ENCODE data around the gene EXOC6.
"Not testable (repeated sequence)": the region's sequence is repeated elsewhere in the genome, so short reads cannot be mapped to it uniquely, and the experiment has no call there.

Gene EXOC6

DNA sequence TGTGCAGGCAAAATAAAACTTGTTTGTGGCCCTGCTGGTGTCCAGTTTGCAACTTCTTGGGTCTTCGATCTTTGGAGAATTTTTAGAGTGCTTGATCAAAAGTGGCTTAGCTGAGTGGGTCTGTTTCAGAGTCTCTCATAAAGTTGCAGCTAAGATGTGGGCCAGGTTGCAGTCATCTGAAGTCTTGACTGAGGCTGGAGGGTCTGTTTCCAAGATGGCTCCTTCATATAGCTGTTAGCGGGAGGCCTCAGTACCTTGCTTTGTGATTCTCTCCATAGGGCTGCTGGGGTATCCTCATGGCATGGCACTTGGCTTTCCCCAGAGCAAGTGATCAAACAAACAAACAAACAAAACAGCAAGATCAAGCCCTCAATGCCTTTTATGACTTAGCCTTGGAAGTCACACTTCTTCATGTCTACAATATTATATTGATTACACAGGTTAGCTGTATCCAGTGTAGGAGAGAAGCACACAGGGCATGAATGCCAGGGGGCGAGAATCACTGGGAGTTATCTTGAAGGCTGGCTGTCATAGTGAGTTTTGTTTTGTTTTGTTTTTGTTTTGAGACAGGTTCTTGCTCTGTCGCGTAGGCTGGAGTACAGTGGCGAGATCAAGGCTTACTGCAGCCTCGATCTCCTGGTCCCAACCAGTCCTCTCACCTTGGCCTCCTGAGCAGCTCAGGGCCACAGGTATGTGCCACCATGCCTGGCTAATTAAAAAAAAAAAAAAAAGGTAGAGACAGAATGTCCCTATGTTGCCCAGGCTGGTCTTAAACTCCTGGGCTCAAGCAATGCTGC is 235.6 kb downstream of the EXOC6 start:
- no peak for DNase-seq

DNA sequence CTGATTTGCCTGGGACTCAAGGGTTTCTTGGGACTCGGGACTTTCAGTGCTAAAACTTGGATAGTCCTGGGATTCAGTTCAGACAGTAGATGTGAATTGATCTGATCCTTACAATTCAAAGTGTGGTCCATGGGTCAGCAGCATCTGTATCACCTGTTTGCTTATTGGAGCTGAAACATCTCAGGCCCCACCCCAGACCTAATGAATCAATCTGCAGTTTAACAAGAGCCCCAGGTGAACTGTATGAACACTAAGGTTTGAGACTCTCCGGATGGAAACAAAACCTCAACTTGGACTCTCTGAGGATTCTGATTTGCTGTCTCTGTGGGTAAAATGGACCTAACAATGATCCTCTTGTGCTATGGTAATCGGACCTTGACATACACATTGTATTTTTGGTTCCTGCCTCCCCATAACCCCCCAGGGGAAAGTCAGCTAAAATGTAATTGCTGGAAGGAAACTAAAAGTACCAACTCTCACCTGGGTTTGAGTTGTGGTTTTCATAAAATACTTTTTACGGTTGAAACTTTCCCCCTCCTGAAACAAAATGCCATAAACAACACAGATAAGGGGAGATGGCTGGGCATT is 237.0 kb downstream of the EXOC6 start:
- DNase-seq = no peak

DNA sequence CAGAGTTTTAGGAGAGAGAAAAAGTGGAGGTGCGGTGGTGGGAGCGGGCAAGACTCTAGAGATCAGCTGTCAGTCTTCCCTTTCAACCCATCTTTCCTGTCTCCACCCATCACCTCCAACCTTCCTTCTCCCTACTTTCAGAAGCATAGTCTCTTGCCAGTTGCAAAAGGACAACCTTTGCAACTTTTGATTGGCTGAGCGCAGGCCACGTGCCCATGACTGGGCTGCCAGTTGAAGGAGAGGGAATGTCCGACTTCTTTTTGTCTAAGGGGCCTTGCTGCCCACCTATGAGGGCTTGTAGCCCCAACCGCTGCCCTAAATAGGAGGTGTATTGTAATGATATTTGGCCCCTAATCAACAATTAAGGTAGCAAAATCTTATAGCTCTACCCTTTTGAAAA is 238.0 kb downstream of the EXOC6 start:
- DNase-seq = no peak

- no peak for DNase-seq
Observed at GRCh38 chr10:93087846-93088245, 239.5 kb downstream of the EXOC6 start.

- DNase-seq = no peak
Observed at GRCh38 chr10:93088466-93088865, 240.1 kb downstream of the EXOC6 start.

DNA sequence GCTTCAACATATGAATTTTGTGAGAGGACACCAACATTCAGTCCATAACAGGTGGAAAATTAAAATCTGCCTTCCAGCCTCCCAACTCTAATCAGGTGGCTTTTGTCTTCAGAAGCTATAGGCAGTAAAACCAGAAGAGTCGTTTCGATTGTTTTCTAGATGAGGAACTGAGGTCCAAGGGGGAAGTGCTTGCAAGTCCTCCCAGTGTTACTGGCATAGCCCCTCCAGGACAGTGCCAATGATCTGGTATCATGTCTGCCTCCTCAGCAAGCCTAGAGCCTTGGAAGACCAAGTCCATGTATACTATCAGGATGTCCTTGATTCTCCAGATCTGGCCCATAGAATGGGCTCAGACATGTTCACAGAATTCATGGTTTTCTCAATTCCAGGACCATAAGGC is 242.3 kb downstream of the EXOC6 start:
- no peak for DNase-seq

DNA sequence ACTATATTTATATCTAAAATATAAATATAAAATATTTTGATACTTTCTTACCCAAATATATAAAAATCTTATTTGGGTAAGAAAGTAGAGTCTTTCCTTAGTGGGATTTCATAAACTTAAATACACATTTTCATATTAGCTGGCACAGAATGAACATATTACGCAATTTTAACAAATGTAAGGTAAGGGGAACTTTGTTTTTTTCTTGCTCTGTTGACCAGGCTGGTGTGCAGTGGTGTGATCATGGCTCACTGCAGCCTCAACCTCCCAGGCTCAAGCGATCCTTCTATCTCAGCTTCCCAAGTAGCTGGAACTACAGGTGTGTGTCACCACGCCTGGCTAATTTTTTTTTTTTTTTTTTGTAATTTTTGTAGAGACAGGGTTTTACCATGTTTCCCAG is 243.6 kb downstream of the EXOC6 start:
- DNase-seq = no peak

DNA sequence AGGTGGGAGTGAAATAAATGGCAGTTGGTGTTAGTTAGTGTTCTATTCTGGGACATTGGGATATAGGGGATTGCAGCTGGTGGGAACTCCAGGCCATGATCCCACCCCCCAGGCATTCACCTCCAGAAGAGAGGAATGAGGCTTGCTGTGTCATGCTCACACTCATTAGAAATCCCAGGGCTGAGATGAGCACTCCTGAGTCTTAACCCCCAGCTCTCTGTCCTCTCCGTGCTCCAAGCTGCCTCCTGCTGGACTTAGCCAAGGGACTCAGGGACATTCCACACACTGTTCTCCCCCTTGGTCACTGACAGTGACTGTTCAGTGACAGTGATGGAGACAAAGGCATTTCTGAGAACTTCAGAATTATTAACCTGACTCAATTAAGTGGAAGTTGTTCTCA is 246.9 kb downstream of the EXOC6 start:
- no peak for DNase-seq

DNA sequence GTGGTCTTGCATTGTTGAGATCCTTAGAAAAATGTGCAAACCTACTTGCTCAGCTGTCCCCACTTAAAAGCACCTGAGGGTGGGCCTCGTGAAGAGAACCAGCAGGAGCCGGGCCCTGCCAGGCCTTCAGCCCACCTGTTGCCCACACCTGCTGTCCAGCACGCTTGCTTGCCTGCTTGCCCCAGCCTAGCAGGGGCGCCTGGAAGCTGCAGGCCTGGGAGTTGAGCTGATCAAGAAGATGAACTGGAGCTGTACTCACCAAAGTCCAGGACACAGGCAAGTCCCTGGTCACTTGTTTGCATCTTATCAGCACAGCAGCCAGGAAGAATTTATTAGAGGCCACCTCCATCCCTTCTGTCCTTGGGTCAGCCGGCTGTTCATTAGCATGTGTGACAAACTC is 248.6 kb downstream of the EXOC6 start:
- DNase-seq = no peak

DNA sequence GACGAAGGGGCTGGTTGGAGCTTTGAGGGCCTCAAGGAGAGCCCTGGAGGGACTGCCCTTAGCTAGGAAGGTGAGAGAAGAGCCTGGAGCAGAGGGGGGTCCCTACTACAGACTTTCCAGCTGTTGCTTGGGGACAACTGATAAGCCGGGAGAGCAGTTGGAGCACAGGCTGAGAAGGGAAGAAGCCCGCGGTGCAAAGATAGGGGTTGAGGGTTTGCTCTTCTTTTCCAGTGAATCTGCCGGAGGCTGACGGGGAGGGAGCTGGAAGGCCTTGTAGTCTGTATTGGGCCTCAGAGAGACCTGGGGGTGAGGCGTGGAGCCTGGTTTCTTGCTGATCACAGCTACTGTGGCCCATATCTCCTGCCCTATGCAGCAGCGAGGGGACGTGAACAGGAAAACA is 249.1 kb downstream of the EXOC6 start:
- no peak for DNase-seq

DNA sequence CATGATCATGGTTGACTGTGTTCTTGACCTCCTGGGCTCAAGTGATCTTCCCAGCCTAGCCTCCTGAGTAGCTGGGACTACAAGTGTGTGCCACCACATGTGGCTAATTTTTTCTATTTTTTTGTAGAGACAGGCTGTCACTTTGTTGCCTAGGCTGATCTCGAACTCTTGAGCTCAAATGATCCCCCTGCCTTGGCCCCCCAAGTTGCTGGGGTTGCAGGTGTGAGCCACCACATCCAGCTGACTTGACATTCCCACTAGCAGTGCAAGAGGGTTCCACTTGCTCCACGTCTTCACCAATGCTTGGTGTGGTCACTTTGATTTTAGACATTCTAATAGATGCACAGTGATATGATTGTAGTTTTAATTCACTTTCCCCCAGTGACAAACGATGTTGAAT is 250.5 kb downstream of the EXOC6 start:
- no peak for DNase-seq

GRCh38 chr10:93099670-93100069 is 251.3 kb downstream of the EXOC6 start:
- DNase-seq = no peak

GRCh38 chr10:93101148-93101547 is 252.8 kb downstream of the EXOC6 start:
- DNase-seq = not testable (repeated sequence)

DNA sequence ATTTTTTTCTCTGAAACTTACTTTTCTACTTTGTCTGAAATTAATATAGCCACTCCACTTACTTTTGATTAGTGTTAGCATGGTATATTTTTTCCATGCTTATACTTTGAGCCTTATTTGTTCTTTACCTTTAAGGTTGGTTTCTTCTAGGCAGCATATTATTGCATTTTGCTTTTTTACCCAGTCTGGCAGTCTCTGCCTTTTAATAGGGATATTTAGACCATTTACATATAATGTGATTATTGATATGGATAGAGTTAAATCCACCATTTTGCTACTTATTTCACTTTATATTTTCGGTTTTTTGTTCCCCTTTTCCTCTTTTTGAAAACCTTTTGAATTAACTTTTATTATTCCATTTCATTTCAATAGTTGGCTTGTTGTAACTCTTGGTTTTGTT is 255.6 kb downstream of the EXOC6 start:
- DNase-seq = no peak

DNA sequence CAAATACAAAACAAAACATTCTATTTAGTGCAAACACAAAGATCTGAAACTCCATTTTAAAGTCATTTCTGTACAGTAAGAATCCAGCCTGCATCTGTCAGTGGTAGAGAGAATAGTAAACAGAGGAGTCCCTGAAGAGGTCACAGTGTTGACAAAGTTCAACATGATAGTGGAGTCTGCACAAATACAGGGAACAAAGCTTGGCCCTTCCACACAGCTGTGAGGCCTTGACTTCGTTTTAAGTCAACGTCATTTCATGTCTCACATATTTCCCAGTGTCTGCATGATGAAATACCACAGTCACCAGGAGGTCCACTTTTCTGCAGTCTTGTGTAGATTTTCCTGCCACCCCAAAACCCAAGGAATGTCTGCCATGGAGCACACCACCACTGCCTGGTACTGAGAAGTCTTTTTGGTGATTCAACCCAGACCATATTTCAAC is 258.3 kb downstream of the EXOC6 start:
- peak in 1 of 2 experiments; percentile 58 for DNase-seq
